ENCODE measurements around the gene MAP7.
"Not testable (repeated sequence)": the region's sequence is repeated elsewhere in the genome, so short reads cannot be mapped to it uniquely, and the experiment has no call there.

MAP7 gene

GRCh38 chr6:136550330-136551071 lies at the start of gene MAP7:
MAP7 (minus strand) TSS chr6:136550422; CDS start chr6:136550408, 14 bp downstream.
- peak; percentile 75 for DNase-seq

GRCh38 chr6:136599329-136600011 lies 49.2 kb upstream of the MAP7 start:
- DNase-seq, result no peak

GRCh38 chr6:136598048-136598447 lies 47.8 kb upstream of the MAP7 start:
- no peak for DNase-seq

- no peak for DNase-seq
Observed at GRCh38 chr6:136594671-136595070, 44.4 kb upstream of the MAP7 start.

GRCh38 chr6:136593748-136594490 lies 43.7 kb upstream of the MAP7 start:
- no peak for DNase-seq

- no peak for DNase-seq
Observed at GRCh38 chr6:136592930-136593673, 42.9 kb upstream of the MAP7 start.

- no peak for DNase-seq
Observed at GRCh38 chr6:136591617-136592016, 41.4 kb upstream of the MAP7 start.

- DNase-seq, result not testable (repeated sequence)
Observed at GRCh38 chr6:136590846-136591245, 40.6 kb upstream of the MAP7 start.

- no peak for DNase-seq
Observed at GRCh38 chr6:136587527-136587926, 37.3 kb upstream of the MAP7 start.

GRCh38 chr6:136586295-136586694 lies 36.1 kb upstream of the MAP7 start:
- DNase-seq, result no peak

- not testable (repeated sequence) for DNase-seq
Observed at GRCh38 chr6:136585523-136585922, 35.3 kb upstream of the MAP7 start.

- not testable (repeated sequence) for DNase-seq
Observed at GRCh38 chr6:136584290-136584689, 34.1 kb upstream of the MAP7 start.

GRCh38 chr6:136582711-136583471 lies 32.7 kb upstream of the MAP7 start:
- DNase-seq, result no peak

- DNase-seq, result no peak
Observed at GRCh38 chr6:136579800-136580199, 29.6 kb upstream of the MAP7 start.

- no peak for DNase-seq
Observed at GRCh38 chr6:136576821-136577220, 26.6 kb upstream of the MAP7 start.

- DNase-seq, result no peak
Observed at GRCh38 chr6:136571496-136571895, 21.3 kb upstream of the MAP7 start.

- no peak for DNase-seq
Observed at GRCh38 chr6:136571065-136571464, 20.8 kb upstream of the MAP7 start.

- DNase-seq, result no peak
Observed at GRCh38 chr6:136568129-136568528, 17.9 kb upstream of the MAP7 start.

GRCh38 chr6:136567688-136568087 lies 17.5 kb upstream of the MAP7 start:
- no peak for DNase-seq

GRCh38 chr6:136566851-136567250 lies 16.6 kb upstream of the MAP7 start:
- no peak for DNase-seq

- no peak for DNase-seq
Observed at GRCh38 chr6:136566007-136566487, 15.8 kb upstream of the MAP7 start.

- no peak for DNase-seq
Observed at GRCh38 chr6:136564180-136564579, 14.0 kb upstream of the MAP7 start.
